ENCODE data around the gene EFCAB5. TPM values are rescaled to one million over a fixed set of nuclear protein-coding genes. Genes with fewer than 3 reads are reported as not detected.
A peak's percentile ranks its signal among the peaks of the same experiment; 100 is the strongest.

Gene EFCAB5
- total and polyA plus RNA-seq, 2 of the 13 experiments (the other 11 are each of a cell fraction or from before 2014, with no cell fraction given) = 0.15 TPM; not detected in 1

- TF ChIP-seq SNAPC4 (CRISPR knock-in tag; IDR thresholded peaks at IDR 0.05) (no peak), CHD4 (IDR thresholded peaks at IDR 0.05; ENCODE audit: borderline replicate concordance, low read length) (no peak), ZNF446 (CRISPR knock-in tag; IDR thresholded peaks at IDR 0.05) (no peak), GPN1 (CRISPR knock-in tag; IDR thresholded peaks at IDR 0.05; ENCODE audit: borderline replicate concordance) (no peak), TCF7L2 (IDR thresholded peaks at IDR 0.05; ENCODE audit: low read depth, low read length) (no peak), HIVEP1 (CRISPR knock-in tag; IDR thresholded peaks at IDR 0.05) (no peak), ZNF766 (CRISPR knock-in tag; IDR thresholded peaks at IDR 0.05; ENCODE audit: borderline replicate concordance) (0 out of 2 replicates have a peak, but pooled peaks have one; percentile 85), CCAR2 (optimal IDR thresholded peaks at IDR 0.05; ENCODE audit: low read depth, low read length) (peak; percentile 21), NFIB (CRISPR knock-in tag; IDR thresholded peaks at IDR 0.05; ENCODE audit: borderline replicate concordance) (no peak), BRF2 (CRISPR knock-in tag; IDR thresholded peaks at IDR 0.05) (no peak), ZBTB37 (CRISPR knock-in tag; IDR thresholded peaks at IDR 0.05) (no peak), CERS6 (CRISPR knock-in tag; IDR thresholded peaks at IDR 0.05) (no peak), HBP1 (CRISPR knock-in tag; IDR thresholded peaks at IDR 0.05; ENCODE audit: low read depth) (no peak), NKX3-1 (CRISPR knock-in tag; IDR thresholded peaks at IDR 0.05) (no peak), ZNF451 (CRISPR knock-in tag; IDR thresholded peaks at IDR 0.05) (no peak), ZNF235 (CRISPR knock-in tag; IDR thresholded peaks at IDR 0.05; ENCODE audit: borderline replicate concordance) (no peak), HOXD1 (CRISPR knock-in tag; IDR thresholded peaks at IDR 0.05) (no peak), ZSCAN22 (CRISPR knock-in tag; IDR thresholded peaks at IDR 0.05) (no peak), ZNF580 (CRISPR knock-in tag; IDR thresholded peaks at IDR 0.05; ENCODE audit: borderline replicate concordance, low read depth) (no peak)
These were observed 163.3 kb downstream of the EFCAB5 start (continued) for GRCh38 chr17:30104575-30105339.
